PC-9 (cell line): ENCODE data around the gene MAGI2. TPM values are rescaled to one million over a fixed set of nuclear protein-coding genes. Genes with fewer than 3 reads are reported as not detected.

Experiments used
- BruUV-seq: library from RNA; stranded (reverse); fragments of 400-500 nt; replicated peaks from 2 replicates; lab custom pipeline; 2021; lab: Mats Ljungman, UMichigan
- CTCF ChIA-PET: fragments of 300-600 bp; sonication (Branson Sonifier 250); formaldehyde crosslinking; loops from one replicate; lab custom pipeline; 2022; ENCODE audit warnings: antibody characterized with exemption; lab: Charles Lee
- POLR2A ChIA-PET: fragments of 300-600 bp; sonication (Branson Sonifier 250); formaldehyde crosslinking; loops from one replicate; lab custom pipeline; 2022; ENCODE audit warnings: antibody characterized with exemption; ENCODE audit not compliant: unreplicated experiment; lab: Charles Lee
- DNase-seq, 2 experiments: peaks; one replicate each; pipeline versions ENCODE4 v3.0.0 to v3.0.0-alpha.2; 2015 to 2022; ENCODE audit warnings: mixed read lengths in 1 of 2
- H2AFZ ChIP-seq: fragments of 200-600 bp; sonication (generic); 2 replicates; pipeline ENCODE4 v1.8.1; 2017; ENCODE audit warnings: antibody characterized with exemption
- H3F3A ChIP-seq: fragments of 200-600 bp; sonication (generic); 2 replicates; pipeline ENCODE4 v1.8.1; 2017; ENCODE audit warnings: antibody characterized with exemption, mild to moderate bottlenecking, low read depth; ENCODE audit not compliant: insufficient read depth
- H3K27ac ChIP-seq: fragments of 200-600 bp; sonication (generic); 2 replicates; pipeline ENCODE4 v1.6.1; 2016; ENCODE audit warnings: mixed run types
- H3K27me3 ChIP-seq: fragments of 200-600 bp; sonication (generic); 2 replicates; pipeline ENCODE4 v1.6.1; 2016; ENCODE audit warnings: low read depth, mixed run types; ENCODE audit not compliant: insufficient read depth
- H3K36me3 ChIP-seq: fragments of 200-600 bp; sonication (generic); 2 replicates; pipeline ENCODE4 v1.6.1; 2016; ENCODE audit warnings: low read depth, mixed run types
- H3K4me1 ChIP-seq: fragments of 200-600 bp; sonication (generic); replicated peaks from 2 replicates; pipeline ENCODE4 v1.6.1; 2016; ENCODE audit warnings: mixed run types; ENCODE audit not compliant: insufficient read depth
- H3K4me2 ChIP-seq: fragments of 200-600 bp; sonication (generic); 2 replicates; pipeline ENCODE4 v1.6.1; 2017; ENCODE audit warnings: mixed run types
- H3K4me3 ChIP-seq: fragments of 200-600 bp; sonication (generic); 2 replicates; pipeline ENCODE4 v1.6.1; 2016; ENCODE audit warnings: mixed run types
- H3K79me2 ChIP-seq: fragments of 200-600 bp; sonication (generic); 2 replicates; pipeline ENCODE4 v1.6.1; 2017; ENCODE audit warnings: low read depth, mixed run types
- H3K9me2 ChIP-seq: fragments of 200-600 bp; sonication (generic); 2 replicates; pipeline ENCODE4 v1.8.1; 2017; ENCODE audit warnings: mild to moderate bottlenecking; ENCODE audit not compliant: insufficient read depth
- H3K9me3 ChIP-seq: fragments of 200-600 bp; sonication (generic); 2 replicates; pipeline ENCODE4 v1.8.1; 2016; ENCODE audit warnings: low read depth; ENCODE audit not compliant: insufficient read depth
- H4K20me1 ChIP-seq: fragments of 200-600 bp; sonication (generic); 2 replicates; pipeline ENCODE4 v1.8.1; 2017; ENCODE audit not compliant: insufficient read depth
- EZH2 ChIP-seq: fragments of 200-600 bp; sonication (generic); IDR thresholded peaks from 2 replicates; pipeline ENCODE4 v1.8.0; 2017; ENCODE audit warnings: antibody characterized with exemption, low read depth
- intact Hi-C: fragments of 100-400 bp; cut with micrococcal nuclease; formaldehyde crosslinking; loops from one replicate; pipeline ENCODE4 v1.10.0; 2022; ENCODE audit not compliant: unreplicated experiment
- total RNA-seq: library from RNA; stranded (reverse); gene quantifications from 2 replicates; pipeline ENCODE4 v1.2.3, GENCODE V29; 2021
- TF ChIP-seq, protein P1 (sequence below): fragments of 200-600 bp; sonication (generic); conservative IDR thresholded peaks from 2 replicates; pipeline ENCODE4 v1.6.1; 2017; ENCODE audit warnings: mixed run types, antibody characterized with exemption, mild to moderate bottlenecking, moderate library complexity

The MAGI2 gene
- total RNA-seq, 1 experiment from 2014 or later, result 0.92 TPM

DNA sequence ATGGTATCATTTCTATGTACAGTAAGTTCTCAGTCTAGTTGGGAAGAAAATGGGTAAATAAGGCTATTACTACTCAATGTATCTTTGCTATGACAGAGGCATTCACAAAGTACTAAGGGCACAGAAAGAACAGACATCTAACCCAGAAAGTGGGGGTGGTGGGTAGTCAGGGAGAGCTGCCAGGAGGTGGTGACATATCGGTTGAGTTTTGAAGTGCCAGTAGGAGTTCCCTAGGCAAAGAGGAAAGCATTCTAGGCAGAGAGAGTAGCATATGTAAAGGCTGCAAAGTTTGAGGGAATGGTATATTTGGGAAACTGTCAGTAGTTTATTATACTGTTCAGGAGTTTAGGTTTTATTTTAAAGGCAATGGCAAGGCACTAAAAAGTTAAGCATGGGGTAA lies 1372.1 kb downstream of the MAGI2 start:
- no peak overlapping the region for H3K4me2 ChIP-seq
- no peaks in the 10 kb centered on the region for H3K36me3 ChIP-seq
- peaks cover 34% of the 10 kb centered on the region for H3K27me3 ChIP-seq
- no peaks in the 10 kb centered on the region for H3F3A ChIP-seq
- H4K20me1 ChIP-seq, result no peaks in the 10 kb centered on the region
- no peaks in the 10 kb centered on the region for H3K9me3 ChIP-seq
- intact Hi-C loops, result no loop called here
- H3K4me3 ChIP-seq, result no peak overlapping the region
- DNase-seq, result no peak
- ChIA-PET POLR2A (no interaction called here), CTCF (no interaction called here)
- no TSS peak for BruUV-seq
- no peak overlapping the region for H2AFZ ChIP-seq
- TF ChIP-seq, protein P1, sequence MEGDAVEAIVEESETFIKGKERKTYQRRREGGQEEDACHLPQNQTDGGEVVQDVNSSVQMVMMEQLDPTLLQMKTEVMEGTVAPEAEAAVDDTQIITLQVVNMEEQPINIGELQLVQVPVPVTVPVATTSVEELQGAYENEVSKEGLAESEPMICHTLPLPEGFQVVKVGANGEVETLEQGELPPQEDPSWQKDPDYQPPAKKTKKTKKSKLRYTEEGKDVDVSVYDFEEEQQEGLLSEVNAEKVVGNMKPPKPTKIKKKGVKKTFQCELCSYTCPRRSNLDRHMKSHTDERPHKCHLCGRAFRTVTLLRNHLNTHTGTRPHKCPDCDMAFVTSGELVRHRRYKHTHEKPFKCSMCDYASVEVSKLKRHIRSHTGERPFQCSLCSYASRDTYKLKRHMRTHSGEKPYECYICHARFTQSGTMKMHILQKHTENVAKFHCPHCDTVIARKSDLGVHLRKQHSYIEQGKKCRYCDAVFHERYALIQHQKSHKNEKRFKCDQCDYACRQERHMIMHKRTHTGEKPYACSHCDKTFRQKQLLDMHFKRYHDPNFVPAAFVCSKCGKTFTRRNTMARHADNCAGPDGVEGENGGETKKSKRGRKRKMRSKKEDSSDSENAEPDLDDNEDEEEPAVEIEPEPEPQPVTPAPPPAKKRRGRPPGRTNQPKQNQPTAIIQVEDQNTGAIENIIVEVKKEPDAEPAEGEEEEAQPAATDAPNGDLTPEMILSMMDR, result no peak
- no peak for TF ChIP-seq EZH2
- no peaks in the 10 kb centered on the region for H3K4me1 ChIP-seq
- H3K9me2 ChIP-seq, result no peaks in the 10 kb centered on the region
- H3K79me2 ChIP-seq, result no peaks in the 10 kb centered on the region
- H3K27ac ChIP-seq, result no peak overlapping the region

DNA sequence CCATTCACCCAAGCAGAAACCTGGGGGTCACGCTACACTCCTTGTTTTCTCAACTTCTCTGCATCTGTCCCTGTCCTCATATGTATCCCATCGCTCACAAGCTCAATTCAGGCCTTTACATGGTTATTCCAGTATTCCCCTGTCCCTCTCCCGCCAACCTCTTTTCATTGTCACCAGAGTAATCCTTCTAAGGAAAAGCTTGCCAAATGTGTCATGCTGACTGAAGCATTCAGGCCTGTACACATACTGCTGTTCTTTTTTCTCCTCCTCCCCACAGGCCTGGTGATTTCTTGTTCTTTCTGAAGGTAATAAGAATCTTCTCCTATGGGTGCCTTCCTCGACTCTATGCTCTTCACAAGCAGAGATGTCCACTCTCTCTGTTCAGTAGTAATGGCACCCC lies 1372.7 kb downstream of the MAGI2 start:
- Histone ChIP-seq H2AFZ (no peak overlapping the region), H3K27me3 (peaks cover 34% of the 10 kb centered on the region), H3K4me1 (no peaks in the 10 kb centered on the region), H3K9me2 (no peaks in the 10 kb centered on the region), H3K9me3 (no peaks in the 10 kb centered on the region), H3K36me3 (no peaks in the 10 kb centered on the region), H3K4me2 (no peak overlapping the region), H3K79me2 (no peaks in the 10 kb centered on the region), H3K27ac (no peak overlapping the region), H3K4me3 (no peak overlapping the region), H3F3A (no peaks in the 10 kb centered on the region), H4K20me1 (no peaks in the 10 kb centered on the region)
- no TSS peak for BruUV-seq
- CTCF ChIA-PET, result no interaction called here
- no peak for DNase-seq
- TF ChIP-seq, protein P1, result no peak
- TF ChIP-seq EZH2, result no peak
- POLR2A ChIA-PET, result no interaction called here
- intact Hi-C loops, result no loop called here

DNA sequence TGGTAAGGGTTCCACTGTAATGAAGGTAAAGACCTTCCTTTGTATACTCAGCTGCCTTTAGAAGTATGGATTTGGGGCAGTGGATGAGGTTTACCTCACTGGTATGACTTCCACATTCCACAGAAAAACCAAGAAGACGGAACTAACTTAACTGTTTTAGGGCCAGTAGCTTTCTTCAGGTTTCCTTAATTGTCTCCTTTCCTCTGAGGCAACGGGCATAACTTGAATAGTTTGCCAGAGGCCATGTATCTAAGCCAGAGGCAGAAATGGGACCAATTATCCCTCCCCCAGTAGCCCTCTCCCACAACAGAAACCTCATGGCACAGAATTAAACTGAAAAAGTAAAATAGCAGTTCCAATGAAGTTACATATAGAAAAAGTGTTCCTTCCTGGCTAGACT lies 1373.2 kb downstream of the MAGI2 start:
- Histone ChIP-seq H3K79me2 (no peaks in the 10 kb centered on the region), H3K4me3 (no peak overlapping the region), H3K9me3 (no peaks in the 10 kb centered on the region), H3K4me2 (no peak overlapping the region), H3K27ac (no peak overlapping the region), H3F3A (no peaks in the 10 kb centered on the region), H2AFZ (no peak overlapping the region), H3K9me2 (no peaks in the 10 kb centered on the region), H3K4me1 (no peaks in the 10 kb centered on the region), H3K27me3 (peaks cover 34% of the 10 kb centered on the region), H3K36me3 (no peaks in the 10 kb centered on the region), H4K20me1 (no peaks in the 10 kb centered on the region)
- DNase-seq, result no peak
- CTCF ChIA-PET, result no interaction called here
- POLR2A ChIA-PET, result no interaction called here
- no TSS peak for BruUV-seq
- intact Hi-C loops, result no loop called here
- TF ChIP-seq, protein P1, result no peak
- TF ChIP-seq EZH2, result no peak
